HCT116 (cell line): ENCODE measurements around the gene HIF1AN. TPM values are rescaled to one million over a fixed set of nuclear protein-coding genes. Genes with fewer than 3 reads are reported as not detected.

Experiments used
- ATAC-seq: fragments of 200-7000 bp; cut with Tn5 transposase; 2 replicates; pipeline ENCODE4 v1.9.1; 2020; ENCODE audit warnings: mild to moderate bottlenecking, moderate library complexity
- BruUV-seq: library from RNA; stranded (reverse); fragments of 400-500 nt; replicated peaks from 2 replicates; lab custom pipeline; 2021; lab: Mats Ljungman, UMichigan
- CTCF ChIA-PET: fragments of 300-600 bp; sonication (Branson Sonifier 250); formaldehyde crosslinking; loops from one replicate; lab custom pipeline; 2021; ENCODE audit warnings: antibody characterized with exemption; lab: Charles Lee
- POLR2A ChIA-PET: fragments of 300-600, 350-600 bp; sonication (Branson Sonifier 250); formaldehyde crosslinking; loops from one replicate; lab custom pipeline; 2021; ENCODE audit warnings: antibody characterized with exemption; lab: Charles Lee
- RAD21 ChIA-PET, 2 experiments: fragments of 300-600 bp; sonication (Branson Sonifier 250); formaldehyde crosslinking; loops; one replicate each; lab custom pipeline; 2023; ENCODE audit warnings: low total read pairs in 2 of 2; ENCODE audit not compliant: uncharacterized antibody in 2 of 2, unreplicated experiment in 2 of 2, low non-redundant PET in 1 of 2; lab: Charles Lee
- DNase-seq: peaks from one replicate; pipeline ENCODE4 v3.0.0-alpha.2; 2010; ENCODE audit warnings: low read depth, low spot score
- H2AFZ ChIP-seq: fragments of 200-600 bp; shearing (Covaris generic), sonication (generic); 2 replicates; pipeline ENCODE4 v1.6.1; 2017; ENCODE audit warnings: low read depth, mixed run types, mixed read lengths, antibody characterized with exemption, low read length; ENCODE audit not compliant: poor library complexity, severe bottlenecking
- H3K27ac ChIP-seq: 2 replicates; pipeline ENCODE4 v1.5.1; 2012; ENCODE audit warnings: low read depth, low read length
- H3K27me3 ChIP-seq: fragments of 200-600 bp; sonication (generic); 2 replicates; pipeline ENCODE4 v1.6.1; 2016; ENCODE audit warnings: mixed run types, low read length, mixed read lengths; ENCODE audit not compliant: insufficient read depth
- H3K36me3 ChIP-seq, 2 experiments: fragments of 200-500 bp in 1 of 2; fragments of 200-600 bp in 1 of 2; sonication (Bioruptor generic) in 1 of 2; sonication (generic) in 1 of 2; 2 replicates each; pipeline versions ENCODE4 v1.5.1 to v1.6.1; 2014 to 2016; ENCODE audit warnings: low read length in 2 of 2, inconsistent platforms in 1 of 2, mixed read lengths in 1 of 2, mixed run types in 1 of 2; ENCODE audit not compliant: insufficient read depth in 2 of 2, control insufficient read depth in 1 of 2
- H3K4me1 ChIP-seq, 2 experiments: fragments of 200-600 bp in 1 of 2; sonication (generic) in 1 of 2; 2 replicates each; pipeline versions ENCODE4 v1.5.1 to v1.6.1; 2012 to 2017; ENCODE audit warnings: low read length in 2 of 2, inconsistent platforms in 1 of 2, mild to moderate bottlenecking in 1 of 2, mixed read lengths in 1 of 2, mixed run types in 1 of 2, moderate library complexity in 1 of 2; ENCODE audit not compliant: insufficient read depth in 2 of 2, control insufficient read depth in 1 of 2
- H3K4me2 ChIP-seq: fragments of 200-600 bp; sonication (generic); 2 replicates; pipeline ENCODE4 v1.6.1; 2017; ENCODE audit warnings: mixed run types, low read length, mixed read lengths
- H3K4me3 ChIP-seq, 2 experiments: fragments of 200-600 bp in 1 of 2; sonication (generic) in 1 of 2; replicated peaks in 1 of 2; 2 replicates each; pipeline ENCODE4 v1.5.1; 2011 to 2016; ENCODE audit warnings: low read length in 2 of 2, control low read depth in 1 of 2, low read depth in 1 of 2, mild to moderate bottlenecking in 1 of 2, mixed read lengths in 1 of 2, mixed run types in 1 of 2
- H3K79me2 ChIP-seq: fragments of 200-600 bp; sonication (generic); 2 replicates; pipeline ENCODE4 v1.6.1; 2017; ENCODE audit warnings: mild to moderate bottlenecking, mixed run types, low read length, moderate library complexity, mixed read lengths; ENCODE audit not compliant: insufficient read depth
- H3K9ac ChIP-seq: fragments of 200-600 bp; sonication (generic); 2 replicates; pipeline ENCODE4 v1.6.1; 2016; ENCODE audit warnings: low read length, mixed read lengths
- H3K9me2 ChIP-seq: fragments of 200-600 bp; sonication (generic), shearing (Covaris generic); 2 replicates; pipeline ENCODE4 v1.6.1; 2017; ENCODE audit warnings: mixed run types, mild to moderate bottlenecking, moderate library complexity; ENCODE audit not compliant: insufficient read depth
- H3K9me3 ChIP-seq, 2 experiments: fragments of 200-500 bp in 1 of 2; fragments of 200-600 bp in 1 of 2; sonication (Bioruptor generic) in 1 of 2; sonication (generic) in 1 of 2; 2 replicates each; pipeline ENCODE4 v1.6.1; 2014 to 2017; ENCODE audit warnings: low read length in 2 of 2, mixed read lengths in 2 of 2, inconsistent platforms in 1 of 2, low read depth in 1 of 2, mild to moderate bottlenecking in 1 of 2, mixed run types in 1 of 2, moderate library complexity in 1 of 2; ENCODE audit not compliant: control insufficient read depth in 1 of 2, insufficient read depth in 1 of 2
- H4K20me1 ChIP-seq: fragments of 200-600 bp; sonication (generic), shearing (Covaris generic); 2 replicates; pipeline ENCODE4 v1.6.1; 2017; ENCODE audit warnings: mixed run types, mild to moderate bottlenecking, moderate library complexity; ENCODE audit not compliant: insufficient read depth
- ATF3 ChIP-seq: IDR thresholded peaks from 2 replicates; pipeline ENCODE4 v1.6.1; 2012
- CEBPB ChIP-seq: IDR thresholded peaks from 2 replicates; pipeline ENCODE4 v1.6.1; 2012; ENCODE audit warnings: low read depth
- CTCF ChIP-seq, 3 experiments: fragments of 200-600 bp in 1 of 3; sonication (generic) in 1 of 3; IDR thresholded peaks in 2 of 3; conservative IDR thresholded peaks in 1 of 3; 2 replicates each; pipeline ENCODE4 v1.5.1; 2012 to 2017; ENCODE audit warnings: low read depth in 2 of 3, low read length in 2 of 3, antibody characterized with exemption in 1 of 3, borderline replicate concordance in 1 of 3, control low read depth in 1 of 3, mild to moderate bottlenecking in 1 of 3, mixed read lengths in 1 of 3, mixed run types in 1 of 3, moderate library complexity in 1 of 3; ENCODE audit not compliant: insufficient read depth in 1 of 3
- EZH2 ChIP-seq: fragments of 200-600 bp; sonication (generic); IDR thresholded peaks from 2 replicates; pipeline ENCODE4 v1.6.1; 2017; ENCODE audit warnings: antibody characterized with exemption, mixed run types
- POLR2A ChIP-seq: IDR thresholded peaks from 2 replicates; pipeline ENCODE4 v1.7.0; 2011; ENCODE audit warnings: borderline replicate concordance; ENCODE audit not compliant: insufficient read depth, insufficient read length; ENCODE audit errors: extremely low read depth
- POLR2AphosphoS5 ChIP-seq: IDR thresholded peaks from 2 replicates; pipeline ENCODE4 v1.6.1; 2011; ENCODE audit warnings: mild to moderate bottlenecking, low read depth, low read length, moderate library complexity
- RAD21 ChIP-seq: IDR thresholded peaks from 2 replicates; pipeline ENCODE4 v1.6.1; 2012; ENCODE audit warnings: low read depth, mild to moderate bottlenecking
- REST ChIP-seq: IDR thresholded peaks from 2 replicates; pipeline ENCODE4 v1.6.1; 2012; ENCODE audit warnings: low read depth
- SP1 ChIP-seq: IDR thresholded peaks from 2 replicates; pipeline ENCODE4 v1.6.1; 2012; ENCODE audit warnings: low read depth
- TCF7L2 ChIP-seq: IDR thresholded peaks from 2 replicates; pipeline ENCODE4 v1.7.0; 2011; ENCODE audit warnings: borderline replicate concordance, inconsistent platforms; ENCODE audit not compliant: insufficient read depth, insufficient read length; ENCODE audit errors: extremely low read depth
- YY1 ChIP-seq: IDR thresholded peaks from 2 replicates; pipeline ENCODE4 v1.6.1; 2011; ENCODE audit warnings: low read length, low read depth, moderate library complexity, mild to moderate bottlenecking; ENCODE audit not compliant: insufficient replicate concordance; ENCODE audit errors: extremely low read depth
- ZBTB33 ChIP-seq: IDR thresholded peaks from 2 replicates; pipeline ENCODE4 v1.6.1; 2011; ENCODE audit warnings: mild to moderate bottlenecking, low read length, moderate library complexity; ENCODE audit not compliant: insufficient replicate concordance; ENCODE audit errors: extremely low read depth
- ZNF274 ChIP-seq: fragments of 200-500 bp; sonication (Bioruptor generic); IDR thresholded peaks from 2 replicates; pipeline ENCODE4 v1.6.1; 2014; ENCODE audit warnings: mild to moderate bottlenecking, low read depth, low read length, inconsistent platforms
- intact Hi-C: fragments of 100-400 bp; cut with micrococcal nuclease; formaldehyde crosslinking; loops from 2 replicates; pipeline ENCODE4 v1.10.0; 2022
- total RNA-seq: library from RNA; stranded (reverse); gene quantifications from one replicate; pipeline ENCODE4 v1.2.1, GENCODE V29; 2021; ENCODE audit not compliant: unreplicated experiment

The HIF1AN gene
- total RNA-seq, 1 experiment from 2014 or later = 67.2 TPM

GRCh38 chr10:100531761-100532160 lies 4.0 kb upstream of the HIF1AN start:
- ChIA-PET CTCF (no interaction called here), POLR2A (no interaction called here), RAD21 (no interaction called here)
- no peaks in the 10 kb centered on the region for H3K27me3 ChIP-seq
- H4K20me1 ChIP-seq = no peaks in the 10 kb centered on the region
- ATAC-seq (no peak), DNase-seq (no peak)
- H3K4me2 ChIP-seq = no peak overlapping the region
- BruUV-seq = no TSS peak
- intact Hi-C loops = no loop called here
- H3K4me1 ChIP-seq = peaks cover 11 to 32% of the 10 kb centered on the region in 2 experiments
- H3K27ac ChIP-seq = no peak overlapping the region
- TF ChIP-seq RAD21 = no peak
- TF ChIP-seq CEBPB = no peak
- TF ChIP-seq ATF3 = no peak
- TF ChIP-seq POLR2A = no peak
- TF ChIP-seq ZBTB33 = no peak
- TF ChIP-seq ZNF274 = no peak
- TF ChIP-seq EZH2 = no peak
- no peak for TF ChIP-seq POLR2AphosphoS5
- TF ChIP-seq TCF7L2 = no peak
- no peak for TF ChIP-seq SP1
- no peak for TF ChIP-seq CTCF (IDR thresholded peaks at IDR 0.05 in 2 of 3, conservative IDR thresholded peaks at IDR 0.05 in 1 of 3; ENCODE audit: borderline replicate concordance in 1 of 3, insufficient read depth in 1 of 3, low read depth in 2 of 3, low read length in 2 of 3)
- no peak for TF ChIP-seq YY1
- no peak for TF ChIP-seq REST
- H3K79me2 ChIP-seq = peaks cover 45% of the 10 kb centered on the region
- no peak overlapping the region for H3K4me3 ChIP-seq
- H2AFZ ChIP-seq = peak overlapping the region; percentile 1
- H3K9me3 ChIP-seq = no peaks in the 10 kb centered on the region
- H3K9ac ChIP-seq = no peak overlapping the region
- H3K9me2 ChIP-seq = no peaks in the 10 kb centered on the region
- peaks cover 7 to 9% of the 10 kb centered on the region in 2 experiments; a peak in 3 of 4 replicates for H3K36me3 ChIP-seq
